Left lobe of liver (tissue), 2 donors: Measurements from ENCODE around the gene ANKRD18A. TPM values are rescaled to one million over a fixed set of nuclear protein-coding genes. Genes with fewer than 3 reads are reported as not detected.
"Not testable (repeated sequence)": the region's sequence is repeated elsewhere in the genome, so short reads cannot be mapped to it uniquely, and the experiment has no call there.

Experiments used
- ATAC-seq: fragments of 200-7000 bp; cut with Tn5 transposase; one replicate; pipeline ENCODE4 v1.9.1; 2020; ENCODE audit warnings: mild to moderate bottlenecking, moderate library complexity
- DNase-seq: peaks from one replicate; pipeline ENCODE4 v3.0.0-alpha.2; 2020; ENCODE audit warnings: low spot score
- total RNA-seq: library from RNA; stranded (reverse); gene quantifications from one replicate; pipeline ENCODE4 v1.2.1, GENCODE V29; 2021
- donor health status: DM: no; HTN: no; CAD: no; lungs with moderate emphysema.
- donor health status: DM: no; HTN: yes; CAD: no.

Gene ANKRD18A
- total RNA-seq, 1 donor from 2014 or later: 1.6 TPM

- DNase-seq, ATAC-seq: not testable (repeated sequence)
Measured at GRCh38 chr9:38546497-38547163, 73.8 kb downstream of the ANKRD18A start.

- DNase-seq: not testable (repeated sequence)
- peak; percentile 59 for ATAC-seq
Measured at GRCh38 chr9:38540535-38540934, 79.9 kb downstream of the ANKRD18A start.

- ATAC-seq (no peak), DNase-seq (no peak)
Measured at GRCh38 chr9:38529317-38529716, 91.1 kb downstream of the ANKRD18A start.

GRCh38 chr9:38527503-38527902 is 92.9 kb downstream of the ANKRD18A start:
- no peak for DNase-seq
- ATAC-seq: no peak

GRCh38 chr9:38526591-38526990 is 93.8 kb downstream of the ANKRD18A start:
- DNase-seq (no peak), ATAC-seq (no peak)

- ATAC-seq: no peak
- DNase-seq: no peak
Measured at GRCh38 chr9:38523121-38523520, 97.3 kb downstream of the ANKRD18A start.

GRCh38 chr9:38521762-38522161 is 98.6 kb downstream of the ANKRD18A start:
- DNase-seq: no peak

More at GRCh38 chr9:38521762-38522161, 98.6 kb downstream of the ANKRD18A start:
- ATAC-seq: no peak

Other genes starting within 250 kb of the ANKRD18A start
- gene ALDH1B1, start 227.9 kb downstream of the ANKRD18A start, total RNA-seq: 53.7 TPM
- gene IGFBPL1, start 196.1 kb downstream of the ANKRD18A start, total RNA-seq: not detected
- not detected for gene FAM240B, start 99.5 kb upstream of the ANKRD18A start, total RNA-seq